Suppressor macrophage treated with lipopolysaccharide for 4 hours (primary cell): ENCODE results near the gene SCAPER.
A peak's percentile ranks its signal among the peaks of the same experiment; 100 is the strongest.
"Not testable (repeated sequence)": the region's sequence is repeated elsewhere in the genome, so short reads cannot be mapped to it uniquely, and the experiment has no call there.

Experiments used
- DNase-seq: peaks from one replicate; pipeline ENCODE4 v3.0.0-alpha.2; 2020

Gene SCAPER

DNA sequence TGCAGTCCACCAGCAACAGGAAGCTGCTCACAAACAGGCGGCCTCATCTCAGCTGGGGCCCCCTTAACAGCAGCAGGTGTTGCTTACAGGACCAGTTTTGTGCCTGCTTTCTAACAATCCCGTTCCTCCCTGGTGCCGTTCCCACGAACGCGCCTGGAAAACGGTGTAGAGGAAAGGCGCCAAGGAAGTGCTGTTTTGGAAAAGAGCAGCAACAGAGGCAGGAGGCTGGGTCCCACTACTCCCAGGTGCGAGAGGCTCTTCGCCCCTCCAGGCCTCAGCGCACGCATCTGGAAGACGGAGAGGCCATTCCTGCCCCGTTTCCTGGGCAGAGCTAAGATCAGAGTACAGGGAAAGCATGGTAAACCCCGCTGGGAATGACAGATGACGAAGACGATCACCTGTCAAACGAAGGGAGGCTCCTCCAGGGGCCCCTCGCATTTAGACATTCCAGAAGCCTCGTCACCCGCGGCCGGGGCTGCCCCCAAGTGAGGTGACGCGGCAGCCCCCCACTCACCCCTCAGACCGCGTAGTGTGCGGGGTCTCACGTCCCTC is 603 bp downstream of the SCAPER start:
- DNase-seq: no peak

DNA sequence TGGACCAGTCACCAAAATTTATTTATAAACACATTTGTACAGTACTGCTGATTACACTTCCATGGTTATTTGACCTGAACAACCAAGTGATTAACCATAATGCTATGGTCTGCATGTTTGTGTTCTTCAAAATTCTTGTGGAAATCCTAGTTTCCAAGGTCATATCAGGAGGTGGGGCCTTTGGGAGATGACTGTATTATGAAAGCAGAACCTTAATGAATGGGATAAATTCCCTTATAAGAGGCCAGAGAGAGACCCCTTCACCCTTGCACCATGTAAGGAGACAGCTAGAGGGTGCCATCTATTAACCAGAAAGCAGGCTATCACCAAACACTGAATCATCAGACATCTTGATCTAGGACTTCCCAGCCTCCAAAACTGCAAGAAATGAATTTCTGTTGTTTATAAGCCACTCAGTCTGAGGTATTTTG is 1.9 kb downstream of the SCAPER start:
- peak; percentile 71 for DNase-seq

- no peak for DNase-seq
Observed at GRCh38 chr15:76901965-76902364, 3.2 kb downstream of the SCAPER start.

DNA sequence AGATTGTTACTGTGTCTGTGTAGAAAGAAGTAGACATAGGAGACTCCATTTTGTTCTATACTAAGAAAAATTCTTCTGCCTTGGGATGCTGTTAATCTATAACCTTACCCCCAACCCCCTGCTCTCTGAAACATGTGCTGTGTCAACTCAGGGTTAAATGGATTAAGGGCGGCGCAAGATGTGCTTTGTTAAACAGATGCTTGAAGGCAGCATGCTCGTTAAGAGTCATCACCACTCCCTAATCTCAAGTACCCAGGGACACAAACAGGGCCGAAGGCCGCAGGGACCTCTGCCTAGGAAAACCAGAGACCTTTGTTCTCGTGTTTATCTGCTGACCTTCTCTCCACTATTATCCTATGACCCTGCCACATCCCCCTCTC is 5.2 kb downstream of the SCAPER start:
- not testable (repeated sequence) for DNase-seq

- DNase-seq: not testable (repeated sequence)
Observed at GRCh38 chr15:76899176-76899930, 5.8 kb downstream of the SCAPER start.

- DNase-seq: peak; percentile 3
Observed at GRCh38 chr15:76898102-76898501, 7.0 kb downstream of the SCAPER start.

- DNase-seq: no peak
Observed at GRCh38 chr15:76894174-76894573, 11.0 kb downstream of the SCAPER start.

- not testable (repeated sequence) for DNase-seq
Observed at GRCh38 chr15:76892836-76893235, 12.3 kb downstream of the SCAPER start.

GRCh38 chr15:76887280-76888141 is 17.6 kb downstream of the SCAPER start:
- not testable (repeated sequence) for DNase-seq

GRCh38 chr15:76885212-76885611 is 19.9 kb downstream of the SCAPER start:
- no peak for DNase-seq

- DNase-seq: no peak
Observed at GRCh38 chr15:76875911-76876310, 29.2 kb downstream of the SCAPER start.

GRCh38 chr15:76873066-76873465 is 32.1 kb downstream of the SCAPER start:
- DNase-seq: not testable (repeated sequence)

DNA sequence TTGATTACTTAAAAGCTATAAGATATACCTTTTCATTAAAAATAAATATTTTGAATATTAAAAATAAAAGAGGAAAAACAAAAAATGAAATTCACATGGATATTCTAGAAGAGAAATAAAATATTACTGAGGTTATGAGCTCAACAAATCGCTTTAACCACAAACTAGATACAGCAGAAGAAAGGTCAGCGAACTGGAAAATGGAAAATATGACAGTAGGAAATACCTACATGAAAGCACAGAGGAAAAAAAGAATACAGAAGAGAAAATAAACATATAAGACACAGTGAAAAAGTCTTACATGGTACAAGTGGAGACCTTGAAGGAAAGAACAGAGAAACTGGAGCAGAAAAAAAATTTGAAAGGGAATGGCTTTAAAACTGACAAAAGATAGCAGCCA is 33.2 kb downstream of the SCAPER start:
- no peak for DNase-seq

DNA sequence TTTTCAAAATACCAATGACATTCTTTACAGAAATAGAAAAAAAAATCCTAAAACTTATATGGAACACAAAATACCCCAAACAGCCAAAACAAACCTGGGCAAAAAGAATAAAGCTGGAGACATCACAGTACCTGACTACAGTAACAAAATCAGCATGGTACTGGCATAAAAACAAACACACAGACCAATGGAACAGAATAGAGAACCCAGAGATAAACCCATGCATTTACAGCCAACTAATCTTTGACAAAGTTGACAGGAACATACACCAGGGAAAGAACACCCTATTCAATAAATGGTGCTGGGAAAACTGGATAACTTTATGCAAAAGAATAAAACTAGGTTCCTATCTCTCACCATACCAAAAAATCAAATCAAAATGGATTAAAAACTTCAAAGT is 36.4 kb downstream of the SCAPER start:
- DNase-seq: no peak

- DNase-seq: peak; percentile 18
Observed at GRCh38 chr15:76866716-76867321, 38.3 kb downstream of the SCAPER start.

DNA sequence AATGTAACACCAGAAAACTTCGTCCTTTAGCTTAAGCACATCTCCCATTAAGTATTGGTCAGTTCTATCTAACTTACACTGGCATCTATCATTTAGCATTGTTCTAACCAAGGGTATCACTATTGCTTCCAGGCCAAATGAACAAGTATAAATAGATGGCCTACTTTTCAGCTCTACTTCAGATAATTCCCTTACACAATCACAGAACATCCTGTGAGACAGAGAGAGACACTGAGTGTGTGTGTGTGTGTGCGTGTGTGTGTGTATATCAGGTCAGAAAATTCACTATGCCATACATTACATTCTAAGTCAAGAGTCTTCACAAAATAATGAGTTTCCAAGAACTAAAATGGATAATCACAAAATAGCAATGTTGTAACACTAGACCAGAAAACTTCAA is 39.1 kb downstream of the SCAPER start:
- DNase-seq: no peak

GRCh38 chr15:76865548-76865991 is 39.6 kb downstream of the SCAPER start:
- no peak for DNase-seq

DNA sequence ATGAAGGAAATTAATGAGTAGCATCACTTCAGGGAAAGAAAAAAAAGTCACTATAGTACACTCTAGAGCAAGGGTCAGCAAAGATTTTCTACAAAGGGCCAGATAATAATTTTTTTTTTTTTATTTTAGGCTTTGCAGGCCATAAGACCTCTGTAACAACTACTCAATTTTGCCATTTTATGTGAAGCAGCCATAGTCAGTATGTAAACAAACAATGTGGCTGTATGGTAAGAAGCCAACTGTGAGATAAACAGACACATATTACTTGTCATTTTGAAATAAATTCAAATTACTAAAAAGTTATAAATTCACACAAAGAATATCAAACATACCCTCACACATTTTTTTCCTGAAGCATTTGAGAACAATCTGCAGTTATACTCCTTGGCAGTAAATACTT is 40.6 kb downstream of the SCAPER start:
- no peak for DNase-seq

DNA sequence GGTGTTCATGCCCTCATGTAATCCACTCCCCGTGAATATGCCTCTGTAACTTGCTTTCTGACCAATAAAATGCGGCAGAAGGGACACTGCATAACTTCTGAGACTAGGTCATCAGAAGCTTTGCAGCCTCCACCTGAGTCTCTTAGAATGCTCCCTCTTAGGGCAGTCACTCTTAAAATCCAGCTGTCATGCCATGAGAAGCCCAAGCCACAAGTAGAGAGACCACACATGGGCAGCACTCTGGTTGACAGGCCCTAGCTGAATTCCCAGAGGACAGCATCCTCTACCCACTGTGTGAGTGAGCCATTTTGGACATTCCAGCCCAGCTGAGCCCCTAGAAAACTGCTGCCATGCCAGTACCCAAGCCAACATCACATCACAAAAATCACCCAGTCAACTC is 41.4 kb downstream of the SCAPER start:
- no peak for DNase-seq

- DNase-seq: no peak
Observed at GRCh38 chr15:76863123-76863522, 42.0 kb downstream of the SCAPER start.

- no peak for DNase-seq
Observed at GRCh38 chr15:76861815-76862397, 43.2 kb downstream of the SCAPER start.

GRCh38 chr15:76860201-76860600 is 44.9 kb downstream of the SCAPER start:
- no peak for DNase-seq

GRCh38 chr15:76850367-76850766 is 54.8 kb downstream of the SCAPER start:
- not testable (repeated sequence) for DNase-seq
